ENCODE data around the gene CD177.

DNA sequence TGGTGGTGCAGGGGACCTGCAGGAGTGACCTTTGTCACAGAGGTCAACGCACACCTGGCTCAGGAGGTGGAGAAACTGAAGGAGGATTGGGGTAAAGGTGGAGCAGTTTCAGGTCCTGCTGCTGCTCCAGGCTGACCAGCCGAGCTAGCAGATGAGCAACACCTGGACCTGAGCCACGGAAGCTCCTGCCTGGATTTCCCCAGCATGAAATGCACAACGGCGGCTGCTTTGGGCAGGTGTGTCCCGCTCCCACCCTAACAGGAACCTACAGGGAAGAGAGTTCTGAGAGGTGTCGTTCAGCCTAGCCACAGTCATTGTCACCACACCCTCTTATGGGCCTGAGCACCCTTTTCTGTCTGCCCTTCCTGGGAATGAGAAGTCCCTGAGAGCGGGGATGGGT lies 15.7 kb upstream of the CD177 start:
- TF ChIP-seq POLR2A (IDR thresholded peaks at IDR 0.05; ENCODE audit: low read length) (no peak), GATA1 (IDR thresholded peaks at IDR 0.05; ENCODE audit: low read depth, low read length) (no peak)
